DMS114 treated with DMSO at 0.1 percent for 48 hours (cell line): ENCODE results near the gene DISP2.

Experiments used
- DNase-seq: peaks from one replicate; lab custom pipeline; 2025; ENCODE audit not compliant: unreplicated experiment; lab: John Stamatoyannopoulos, UW

Gene DISP2

DNA sequence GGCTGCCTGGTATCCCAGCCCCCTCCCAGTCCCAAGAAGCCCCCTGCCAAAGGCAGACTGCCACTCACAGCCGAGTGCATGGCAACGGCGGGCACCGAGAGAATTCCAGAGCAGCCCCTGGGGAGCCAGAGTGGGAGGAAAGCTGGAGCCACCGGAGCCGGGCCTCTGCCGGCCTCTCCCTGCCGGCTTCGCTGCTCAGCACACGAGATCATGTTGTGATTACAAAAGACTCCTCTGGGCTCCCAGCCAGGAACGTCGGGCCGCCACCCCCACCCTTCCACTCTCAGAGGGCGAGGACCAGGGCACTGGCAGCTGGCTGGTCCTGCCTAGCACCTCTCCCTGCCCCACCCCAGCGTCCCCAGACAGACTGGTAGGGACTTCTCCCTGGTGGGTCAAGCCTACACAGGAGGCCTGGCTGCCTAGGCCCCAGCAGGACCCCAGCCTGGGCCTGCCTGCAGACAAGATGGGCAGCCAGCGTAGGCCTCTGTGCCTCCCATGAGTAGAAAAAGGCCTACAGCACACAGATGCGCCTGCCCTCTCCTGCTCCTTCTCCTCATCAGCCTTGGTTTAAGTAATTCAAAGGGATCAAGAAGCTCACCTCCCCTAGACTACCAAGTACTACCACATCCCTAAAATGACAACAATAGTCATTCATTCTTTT is 17.1 kb upstream of the DISP2 start, which contains the start of gene CCDC9B:
CCDC9B (minus strand) TSS at position 200 of the 661 bp plus-strand sequence; CDS start at position 80, 120 bp downstream.
- DNase-seq = no peak

DNA sequence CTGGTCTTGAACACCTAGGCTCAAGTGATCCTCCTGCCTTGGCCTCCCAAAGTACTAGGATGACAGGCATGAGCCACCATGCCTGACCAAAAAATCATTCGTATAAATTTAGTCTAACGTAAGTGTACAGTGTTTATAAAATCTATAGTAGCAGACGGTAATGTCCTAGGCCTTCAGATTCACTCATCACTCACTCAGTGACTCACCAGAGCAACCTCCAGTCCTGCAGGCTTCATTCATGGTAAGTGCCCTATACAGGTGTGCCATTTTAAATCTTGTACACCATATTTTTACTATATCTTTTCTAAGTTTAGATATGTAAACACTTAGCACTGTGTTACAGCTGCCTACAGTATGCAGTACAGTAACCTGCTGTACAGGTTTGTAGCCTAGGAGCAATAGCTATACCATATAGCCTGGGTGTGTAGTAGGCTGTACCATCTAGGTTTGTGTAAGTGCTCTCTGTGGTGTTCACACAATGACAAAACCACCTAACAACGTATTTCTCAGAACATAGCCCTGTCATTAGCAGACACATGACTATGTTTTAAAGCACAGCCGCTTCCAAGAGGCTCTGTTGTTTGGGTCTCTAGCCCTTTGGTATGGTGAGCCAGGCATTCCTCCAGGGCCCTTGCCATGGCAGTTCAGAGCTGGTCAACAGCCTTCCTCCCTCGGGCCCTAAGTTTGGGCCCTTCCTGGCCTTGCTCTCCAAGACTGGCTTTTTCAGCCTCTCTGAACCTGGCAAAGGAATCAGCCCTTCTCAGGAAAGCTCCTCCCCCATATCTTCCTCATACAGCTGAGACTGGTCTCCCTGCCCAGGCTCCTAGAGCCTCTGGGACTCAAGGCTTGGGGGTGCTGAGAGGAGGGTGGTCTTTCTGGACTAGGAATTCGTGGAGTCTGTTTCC is 15.4 kb upstream of the DISP2 start:
- DNase-seq = no peak

DNA sequence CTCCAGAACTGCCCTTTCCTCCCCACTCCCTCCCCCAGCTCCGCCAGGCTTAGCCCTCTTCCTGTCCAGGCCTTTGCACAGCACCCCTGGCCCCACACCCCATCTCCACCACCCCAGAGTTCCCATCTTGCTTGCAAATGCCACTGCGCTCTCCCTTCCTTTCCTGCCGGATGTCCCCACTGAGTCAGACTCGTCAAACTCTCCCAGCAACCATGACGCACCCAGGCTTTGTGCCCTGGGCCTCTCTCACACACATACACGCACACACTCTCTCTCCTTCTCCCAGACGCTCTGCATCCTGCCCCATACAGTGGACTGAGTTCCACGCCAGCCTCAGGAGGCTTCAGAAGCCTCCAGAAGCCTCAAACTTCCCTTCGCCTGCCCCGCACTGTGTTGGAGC is 14.5 kb upstream of the DISP2 start:
- no peak for DNase-seq

DNA sequence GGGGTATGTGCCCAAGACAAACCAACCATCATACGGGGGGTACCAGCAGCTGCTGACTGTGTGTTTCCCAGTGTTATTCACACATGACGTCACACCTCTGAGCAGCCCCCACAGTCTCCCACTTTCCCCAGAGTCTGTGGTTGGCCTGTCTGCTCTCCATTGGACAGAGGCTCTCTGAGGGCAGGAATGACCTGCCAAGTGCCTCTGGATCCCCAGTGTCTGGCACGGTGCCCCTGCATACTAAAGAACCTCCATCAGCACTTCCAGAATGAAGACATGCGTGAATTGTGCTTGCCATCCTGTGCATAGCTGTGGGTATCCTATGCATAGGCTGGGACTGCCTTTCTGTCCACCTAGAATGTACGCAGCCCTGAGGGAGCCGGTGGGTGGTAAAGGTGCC is 13.8 kb upstream of the DISP2 start:
- no peak for DNase-seq

DNA sequence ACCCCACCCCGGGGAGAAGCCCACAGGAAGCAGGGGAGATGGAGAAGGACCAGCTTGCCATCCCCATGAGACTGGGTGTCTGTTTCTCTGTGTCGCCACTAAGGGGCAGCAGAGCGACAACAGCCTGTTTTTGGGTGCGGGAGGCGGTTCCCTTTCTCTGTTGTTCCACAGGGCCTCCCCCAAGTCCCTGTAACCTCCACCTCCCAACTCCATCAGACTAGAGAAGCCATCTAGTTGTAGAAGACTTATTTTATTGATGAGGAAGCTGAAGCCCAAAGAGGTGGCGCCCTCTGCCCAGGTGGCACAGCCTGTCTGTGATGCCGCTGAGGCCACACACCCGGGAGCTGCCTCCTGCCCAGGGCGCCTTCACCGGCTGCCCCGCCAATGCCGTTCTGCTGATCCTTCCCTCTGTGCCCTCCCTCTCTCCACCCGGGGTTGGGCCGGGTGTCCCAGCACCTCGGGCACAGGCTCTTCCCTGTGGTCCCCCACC is 13.3 kb upstream of the DISP2 start:
- DNase-seq = peak; percentile 58

DNA sequence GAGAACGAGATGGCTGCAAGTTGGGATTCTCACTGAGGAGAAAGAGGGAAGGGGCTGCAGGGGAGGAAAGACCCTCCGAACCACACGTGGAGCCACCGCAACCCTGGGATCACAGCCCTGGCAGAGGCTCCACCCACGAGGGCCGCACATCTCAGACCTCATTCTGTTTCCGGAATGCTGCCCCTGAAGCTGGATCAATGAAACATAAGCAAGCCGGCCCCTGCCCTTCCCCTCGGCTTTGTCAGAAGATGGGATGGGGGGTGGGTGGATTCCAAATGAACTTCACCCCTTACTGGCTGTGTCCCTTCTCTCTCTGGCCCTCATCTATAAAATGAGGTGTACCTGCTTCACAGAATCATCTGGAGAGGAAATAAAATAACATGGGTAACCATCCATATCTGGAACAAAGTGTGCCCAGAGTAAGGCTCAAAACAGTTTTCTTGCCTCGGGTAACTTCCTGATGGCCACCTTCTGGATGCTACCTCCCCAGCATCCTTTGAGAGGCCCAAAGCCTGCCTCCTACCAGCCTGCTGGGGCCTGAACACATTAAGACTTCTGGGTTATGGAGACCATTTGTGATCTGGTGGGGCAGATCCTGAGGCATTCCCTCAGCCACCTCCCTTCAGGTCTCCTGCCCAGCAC is 12.7 kb upstream of the DISP2 start:
- DNase-seq = no peak

DNA sequence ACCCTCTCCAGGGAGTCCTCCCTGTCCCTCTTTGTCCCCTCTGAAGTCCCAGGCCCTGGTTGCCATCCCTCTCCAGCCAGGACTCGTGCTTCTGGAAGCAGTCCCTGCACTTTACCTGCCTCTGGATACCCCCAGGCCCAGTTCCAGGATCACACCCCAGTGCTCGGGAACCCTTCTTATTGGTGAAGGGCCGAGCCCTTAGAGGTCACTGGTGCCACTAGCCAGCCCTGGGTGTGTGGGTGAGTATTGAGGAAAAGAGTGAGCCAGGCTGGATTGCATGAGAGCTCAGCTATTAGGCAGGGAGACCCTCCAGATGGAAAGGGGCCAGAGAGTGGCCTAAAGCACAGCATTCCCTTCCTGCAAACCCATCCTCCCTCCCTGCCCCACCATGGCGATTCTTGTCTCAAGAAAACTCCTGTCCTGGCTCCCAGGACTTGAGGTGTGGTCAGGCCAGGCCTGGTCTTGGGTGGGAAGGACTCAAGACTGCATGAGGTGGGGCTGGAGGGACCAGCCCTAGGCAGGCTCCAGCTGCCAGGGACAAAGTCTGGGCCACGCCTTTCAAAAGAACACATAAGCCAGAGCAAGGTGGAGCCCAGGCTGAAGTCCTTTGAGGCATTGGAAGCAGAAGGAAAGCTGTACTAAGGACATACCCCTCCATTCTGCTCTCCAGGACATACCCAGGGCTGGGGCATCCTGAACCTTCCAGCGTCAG is 12.0 kb upstream of the DISP2 start:
- DNase-seq = no peak

DNA sequence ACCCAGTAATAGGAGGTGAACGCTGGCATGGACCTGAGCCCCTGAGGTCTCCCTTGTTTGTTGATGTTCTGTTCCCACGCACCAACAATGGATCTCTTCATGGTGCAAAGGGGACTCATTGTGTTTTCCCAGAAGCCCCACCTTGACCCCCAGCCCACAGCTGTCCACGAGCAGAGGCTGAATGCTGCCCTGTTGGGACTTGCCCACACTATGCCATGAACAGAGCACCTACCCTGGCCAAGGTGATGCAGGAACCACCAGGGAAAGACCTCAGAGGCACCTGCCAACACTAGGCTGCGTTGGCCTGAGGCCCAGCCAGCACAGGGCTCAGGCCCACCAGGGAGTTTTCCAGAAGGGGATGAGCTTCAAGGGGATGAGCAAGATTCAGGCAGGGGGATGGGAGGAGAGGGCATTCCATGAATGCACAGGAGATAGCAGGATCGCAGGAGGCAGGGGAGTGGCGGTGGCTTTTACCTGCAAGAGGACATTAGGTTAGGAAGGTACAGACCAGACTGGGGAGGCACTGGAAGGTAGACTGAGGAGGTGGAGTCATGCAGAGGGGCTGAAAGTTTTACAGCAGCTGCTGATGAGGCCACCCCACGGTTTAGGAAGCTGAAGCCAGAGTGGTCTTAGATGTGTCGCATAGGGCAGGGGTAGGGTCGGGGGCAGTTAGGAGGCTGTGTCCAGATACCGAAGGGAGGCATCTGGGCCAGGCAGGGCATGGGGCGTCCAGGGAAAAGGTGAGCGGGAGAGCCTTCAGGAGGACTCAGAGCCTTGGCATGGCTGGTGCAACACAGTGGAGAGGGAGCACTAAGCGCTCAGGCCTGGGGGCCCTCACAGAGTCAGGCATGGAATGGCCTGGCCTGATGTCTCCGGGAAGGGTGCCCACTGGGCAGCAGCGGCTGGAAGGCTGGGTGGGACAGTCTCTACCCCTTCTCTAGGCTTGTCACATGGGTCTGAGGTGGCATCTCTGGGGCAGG is 11.2 kb upstream of the DISP2 start:
- no peak for DNase-seq

DNA sequence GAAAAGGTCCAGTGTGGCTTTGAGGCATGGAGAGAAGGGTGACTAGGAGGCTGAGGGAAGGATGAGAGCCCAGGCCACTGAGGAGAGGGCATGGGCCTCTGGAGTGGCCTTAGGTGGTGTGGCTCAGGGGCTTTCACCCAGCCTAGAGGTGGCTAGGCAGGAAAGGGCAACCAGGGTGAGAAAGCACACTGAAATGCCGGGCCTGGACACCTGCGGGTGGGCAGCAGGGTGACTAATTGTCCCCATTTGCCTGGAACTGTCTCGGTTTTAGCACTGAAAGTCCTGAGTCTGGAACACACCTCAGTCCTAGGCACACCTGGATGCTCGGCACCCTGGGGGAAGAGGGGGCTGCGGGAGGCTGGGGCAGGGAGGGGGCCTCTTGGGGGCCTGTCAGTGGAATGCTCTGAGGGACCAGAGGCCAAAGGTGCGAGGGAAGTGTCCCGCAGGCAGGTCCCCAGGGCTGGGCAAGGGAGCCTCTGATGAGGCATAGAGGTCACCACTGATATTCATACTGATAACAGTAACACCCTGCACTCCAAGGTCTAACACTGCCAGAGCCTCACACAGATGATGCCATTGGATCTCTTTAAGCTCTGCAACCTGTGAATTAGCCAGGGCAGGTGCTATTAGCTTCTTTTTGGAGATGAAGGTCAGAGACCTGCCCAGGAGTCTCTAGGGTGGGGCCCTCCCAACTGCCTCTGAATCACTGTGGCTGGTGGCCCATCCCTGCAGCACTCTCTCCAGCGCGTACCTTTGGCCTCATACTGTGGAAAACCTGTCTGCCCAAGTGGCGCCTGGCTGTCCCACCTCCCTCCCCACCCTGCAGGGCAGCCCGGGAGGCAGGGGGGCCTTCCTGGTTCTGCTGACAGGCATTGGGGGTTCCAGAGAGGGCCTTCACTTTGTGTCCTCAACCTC is 10.2 kb upstream of the DISP2 start:
- DNase-seq = no peak

DNA sequence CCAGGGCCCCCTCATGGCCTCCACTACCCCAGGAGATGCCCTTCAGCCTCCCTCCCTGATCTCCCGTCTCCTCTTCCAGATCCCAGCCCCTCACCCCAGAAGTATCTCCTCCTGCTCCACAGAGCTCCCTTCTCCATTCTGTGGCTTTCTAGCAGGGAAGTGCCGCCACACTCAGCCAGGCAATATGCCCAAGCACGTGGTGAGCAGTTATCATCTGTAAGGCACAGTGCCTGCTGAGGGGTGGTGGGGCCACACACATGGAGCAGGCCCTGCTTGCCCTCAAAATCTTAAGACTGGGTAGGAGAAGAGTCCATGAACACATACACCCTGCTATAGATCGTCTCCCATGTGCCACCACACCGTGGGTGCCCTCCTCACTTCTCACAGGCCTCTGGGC is 9.5 kb upstream of the DISP2 start:
- DNase-seq = no peak

DNA sequence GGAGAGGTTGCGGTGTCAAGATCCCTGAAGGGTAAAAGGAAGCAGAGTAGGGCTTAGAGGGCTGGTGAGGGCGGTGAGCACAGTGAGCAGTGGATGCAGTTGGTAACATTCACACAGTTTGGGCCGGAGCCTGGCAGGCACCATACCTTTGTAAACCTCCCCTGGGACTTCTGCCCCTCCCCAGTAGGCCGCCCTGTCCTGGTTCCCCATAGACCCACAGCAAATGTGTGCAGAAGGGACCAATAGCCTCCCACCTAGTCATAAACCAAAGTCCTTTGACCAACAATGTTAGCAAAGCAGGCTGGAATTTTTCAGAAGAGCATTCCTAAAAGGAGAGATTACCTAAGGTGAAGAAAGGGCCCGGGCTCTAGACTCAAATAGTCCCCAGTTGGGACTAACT is 8.9 kb upstream of the DISP2 start:
- no peak for DNase-seq

DNA sequence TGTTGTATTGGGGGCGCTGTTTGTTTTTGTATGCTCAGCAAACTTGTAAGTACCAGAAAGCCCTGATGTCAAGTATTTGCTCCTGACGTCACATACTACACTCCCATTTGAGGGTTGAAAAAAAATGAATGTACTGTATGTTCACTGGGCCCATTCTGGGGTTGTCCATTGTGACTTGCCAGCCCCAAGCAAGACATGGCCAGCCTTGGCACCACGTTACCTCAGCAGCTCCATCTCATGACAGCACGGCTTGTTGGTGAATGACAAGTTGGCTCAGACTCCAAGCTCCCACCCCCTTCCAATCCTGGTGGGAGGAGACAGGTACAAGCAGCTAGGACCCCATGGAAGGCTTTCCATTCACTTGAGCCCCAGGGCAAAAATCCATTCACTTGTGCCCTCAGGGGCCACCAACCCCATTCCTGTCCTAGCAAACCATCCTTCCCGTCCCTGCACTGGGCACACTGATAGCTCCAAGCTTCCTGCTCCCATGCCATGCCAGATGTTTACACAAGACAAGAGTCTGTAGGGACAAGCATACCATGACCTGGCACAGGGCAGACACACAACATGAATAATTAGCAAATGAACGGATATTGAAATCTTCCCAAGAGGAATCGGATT is 5.6 kb upstream of the DISP2 start:
- DNase-seq = no peak

DNA sequence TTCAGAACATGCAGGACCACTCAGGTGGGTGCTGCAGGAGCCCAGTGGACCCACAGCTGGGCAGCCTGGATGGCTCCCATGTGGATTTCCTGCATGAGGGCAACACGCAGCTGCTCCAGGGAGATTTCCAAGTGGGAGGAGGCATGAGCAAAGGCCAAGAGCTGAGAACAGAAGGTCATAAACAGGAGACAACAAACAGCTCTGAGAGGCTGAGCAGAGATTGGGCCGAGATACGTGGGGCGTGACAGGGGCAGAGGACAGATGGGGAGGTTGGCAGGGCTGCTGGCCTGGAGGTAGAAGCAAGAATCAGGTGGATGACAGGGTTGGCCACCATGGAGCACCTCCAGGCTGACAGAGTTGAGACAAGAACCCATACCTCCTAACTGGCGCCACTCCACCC is 4.3 kb upstream of the DISP2 start:
- DNase-seq = no peak

DNA sequence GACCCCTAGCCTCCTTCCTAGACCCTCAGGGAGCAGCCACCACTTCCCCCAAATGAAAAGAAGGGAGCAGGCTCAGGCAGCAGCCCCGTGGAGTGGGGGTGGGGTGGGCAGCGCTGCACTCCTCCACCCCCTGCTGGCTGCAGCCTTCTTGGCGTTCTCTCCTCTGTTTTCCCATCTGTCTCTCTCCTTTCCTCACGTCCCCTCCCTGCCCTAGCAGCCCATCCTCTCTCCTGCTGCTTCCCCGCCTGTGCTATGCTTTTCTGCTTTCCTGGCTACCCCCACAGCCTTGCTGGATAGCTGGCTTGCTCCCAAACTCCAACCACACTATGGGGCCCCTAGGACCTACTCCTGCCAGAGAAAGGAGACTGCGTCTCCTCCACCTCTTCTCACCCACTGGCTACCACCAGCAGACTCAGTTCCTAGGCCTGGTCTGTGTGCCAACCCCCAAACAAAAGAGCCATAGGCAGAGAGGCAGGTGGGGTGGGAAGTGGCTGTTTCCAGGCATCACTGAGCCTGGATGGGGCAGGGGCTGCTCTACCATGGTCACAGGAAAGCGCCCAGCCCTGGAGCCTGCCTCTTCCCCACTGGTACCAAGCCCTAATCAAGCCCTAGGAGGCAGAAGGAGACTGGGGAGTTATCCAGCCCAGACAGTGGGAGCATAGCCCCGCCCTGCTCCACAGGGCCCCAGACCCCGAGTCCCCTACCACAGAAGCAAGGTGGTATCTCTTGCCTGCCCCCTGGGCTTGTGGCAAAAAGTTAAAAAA is 3.4 kb upstream of the DISP2 start:
- DNase-seq = peak; percentile 17

DNA sequence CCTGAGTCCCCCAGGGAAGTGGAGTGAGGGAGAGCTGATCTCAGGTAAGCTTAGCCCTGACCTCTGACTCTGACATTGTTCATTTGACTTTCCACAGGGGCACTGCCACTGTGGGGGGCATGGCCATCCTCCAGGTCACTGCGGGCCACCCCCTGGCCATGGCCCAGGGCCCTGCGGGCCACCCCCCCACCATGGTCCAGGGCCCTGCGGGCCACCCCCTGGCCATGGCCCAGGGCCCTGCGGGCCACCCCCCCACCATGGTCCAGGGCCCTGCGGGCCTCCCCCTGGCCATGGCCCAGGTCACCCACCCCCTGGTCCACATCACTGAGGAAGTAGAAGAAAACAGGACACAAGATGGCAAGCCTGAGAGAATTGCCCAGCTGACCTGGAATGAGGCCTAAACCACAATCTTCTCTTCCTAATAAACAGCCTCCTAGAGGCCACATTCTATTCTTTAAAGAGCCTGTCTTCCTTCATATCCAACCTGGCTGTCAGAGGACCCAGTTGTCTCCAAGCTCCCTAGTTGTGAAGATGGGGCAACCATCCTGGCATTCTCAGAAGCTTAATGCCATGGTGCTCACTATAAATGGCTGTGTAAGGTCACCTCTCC is 1.9 kb upstream of the DISP2 start:
- no peak for DNase-seq

DNA sequence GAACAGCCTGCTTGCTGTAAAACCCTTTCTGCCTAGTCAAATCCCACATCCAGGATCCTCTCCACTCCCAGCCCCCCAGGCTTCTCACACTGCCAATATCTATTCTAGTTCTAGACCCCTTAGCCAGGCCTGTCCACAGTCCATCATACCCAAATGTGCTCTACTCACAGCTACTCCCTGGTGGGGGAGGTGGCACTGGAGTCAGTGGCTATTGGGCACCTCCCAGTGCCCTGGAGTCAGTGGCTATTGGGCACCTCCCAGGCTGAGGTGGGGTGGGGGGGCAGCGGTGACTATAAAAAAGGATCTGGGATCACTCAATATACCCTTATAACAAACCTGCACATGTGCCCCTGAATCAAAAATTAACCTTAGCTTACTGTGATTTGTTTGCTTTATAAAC is 773 bp upstream of the DISP2 start:
- DNase-seq = no peak
